ENCODE measurements around the gene OR2T10. TPM values are rescaled to one million over a fixed set of nuclear protein-coding genes. Genes with fewer than 3 reads are reported as not detected.
"Not testable (repeated sequence)": the region's sequence is repeated elsewhere in the genome, so short reads cannot be mapped to it uniquely, and the experiment has no call there.

Gene OR2T10
- total and polyA plus RNA-seq, 5 donors, result not detected

DNA sequence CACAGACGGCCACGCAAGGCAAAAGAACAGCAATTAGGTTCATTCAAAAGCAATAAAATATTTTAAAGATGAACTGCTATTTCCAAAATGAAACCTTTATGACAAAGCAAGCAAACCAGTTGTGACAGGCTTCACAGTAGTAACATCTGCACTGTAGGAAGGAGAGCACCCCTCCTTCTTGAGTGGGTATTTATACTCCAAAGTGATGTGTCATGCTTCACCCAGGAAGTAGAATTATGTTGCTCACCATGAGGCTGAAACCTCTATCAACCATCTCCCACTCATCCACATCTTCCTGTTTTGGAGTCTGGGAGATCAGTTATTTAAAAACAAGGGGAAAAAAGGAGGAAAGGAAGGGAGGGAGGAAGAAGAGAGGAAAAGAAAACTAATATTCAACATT lies 885 bp downstream of the OR2T10 start:
- WGBS, result 79% methylated on average over 2 of the region's 2 CpGs
- intact Hi-C loops (cut with DNase I), result no loop called here
- H3K4me1 ChIP-seq (ENCODE audit: control insufficient read depth, insufficient read depth, low read length), result no peaks in the 10 kb centered on the region
- ATAC-seq (no peak), DNase-seq (no peak)
- H3K4me3 ChIP-seq (ENCODE audit: low read length), result no peak overlapping the region
- peaks cover 4% of the 10 kb centered on the region for H3K9me3 ChIP-seq (ENCODE audit: control insufficient read depth, low read length)
- H3K27ac ChIP-seq (ENCODE audit: low read length), result no peak overlapping the region
- no peaks in the 10 kb centered on the region for H3K27me3 ChIP-seq (ENCODE audit: control insufficient read depth, insufficient read depth)

DNA sequence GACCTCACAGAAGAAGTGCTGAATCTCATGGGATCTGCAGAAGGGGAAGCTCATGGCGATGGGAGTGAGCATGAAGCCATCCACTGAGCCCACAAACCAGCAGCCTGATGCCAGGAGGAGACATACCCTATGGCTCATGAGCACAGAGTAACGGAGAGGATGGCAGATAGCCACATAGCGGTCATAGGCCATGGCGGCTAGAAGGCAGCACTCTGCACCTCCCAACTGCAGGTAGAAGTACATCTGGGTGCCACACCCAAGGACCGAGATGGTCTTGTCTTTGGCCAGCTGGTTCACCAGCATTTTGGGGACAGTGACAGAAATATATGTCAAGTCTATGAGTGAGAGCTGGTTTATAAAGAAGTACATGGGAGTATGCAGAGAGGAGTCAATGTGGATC lies 4.3 kb downstream of the OR2T10 start:
- intact Hi-C loops (cut with DNase I), result no loop called here
- no peak for DNase-seq
- ATAC-seq, result no peak
- H3K27me3 ChIP-seq (ENCODE audit: control insufficient read depth, insufficient read depth), result no peaks in the 10 kb centered on the region
- H3K27ac ChIP-seq (ENCODE audit: low read length), result no peak overlapping the region
- H3K4me3 ChIP-seq (ENCODE audit: low read length), result no peak overlapping the region
- no peaks in the 10 kb centered on the region for H3K4me1 ChIP-seq (ENCODE audit: control insufficient read depth, insufficient read depth, low read length)
- H3K9me3 ChIP-seq (ENCODE audit: control insufficient read depth, low read length), result peaks cover 4% of the 10 kb centered on the region
- 78% methylated on average over 5 of the region's 5 CpGs for WGBS

DNA sequence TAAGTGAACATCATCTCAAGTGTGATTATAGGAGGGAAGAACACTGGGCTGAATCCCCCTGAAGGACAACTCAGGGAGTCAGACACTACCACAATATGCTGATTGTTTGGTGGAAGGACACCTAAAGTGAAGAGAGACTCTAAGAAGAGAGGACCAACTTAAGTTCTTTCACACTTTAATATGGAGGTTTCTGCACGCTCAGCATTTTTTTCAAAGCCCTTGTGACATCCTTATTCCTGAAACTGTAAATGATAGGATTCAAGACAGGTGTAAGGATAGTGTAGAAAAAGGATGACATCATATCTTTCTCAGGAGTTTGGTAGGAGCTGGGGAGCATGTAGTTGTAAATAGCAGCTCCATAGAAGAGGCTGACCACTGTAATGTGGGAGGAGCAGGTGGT lies 4.8 kb downstream of the OR2T10 start:
- Histone ChIP-seq H3K27ac (ENCODE audit: low read length) (no peak overlapping the region), H3K27me3 (ENCODE audit: control insufficient read depth, insufficient read depth) (no peaks in the 10 kb centered on the region), H3K4me1 (ENCODE audit: control insufficient read depth, insufficient read depth, low read length) (no peaks in the 10 kb centered on the region), H3K9me3 (ENCODE audit: control insufficient read depth, low read length) (peaks cover 4% of the 10 kb centered on the region), H3K4me3 (ENCODE audit: low read length) (no peak overlapping the region)
- ATAC-seq (no peak), DNase-seq (no peak)
- WGBS, result 48% methylated on average over 1 of the region's 1 CpG
- intact Hi-C loops (cut with DNase I), result no loop called here

DNA sequence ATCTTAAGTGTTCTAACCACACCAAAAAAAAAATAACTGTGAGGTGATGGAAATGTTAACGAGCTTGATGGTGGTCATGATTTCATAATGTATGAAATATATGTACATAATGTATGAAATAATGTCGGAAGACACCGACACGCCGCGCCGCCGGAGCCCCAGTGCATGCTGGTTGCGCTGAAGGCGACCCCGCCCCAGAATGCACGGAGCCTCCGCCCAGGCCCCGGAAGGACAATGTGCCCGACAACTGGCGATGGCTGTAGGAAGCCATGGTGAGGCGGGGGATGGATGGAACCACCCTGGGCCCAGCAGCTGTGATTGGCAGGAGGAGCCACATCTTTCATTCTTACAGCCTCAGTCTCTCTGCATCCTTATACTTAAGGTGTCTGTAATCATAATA lies 7.4 kb downstream of the OR2T10 start:
- Histone ChIP-seq H3K9me3 (ENCODE audit: control insufficient read depth, low read length) (peaks cover 4% of the 10 kb centered on the region), H3K27me3 (ENCODE audit: control insufficient read depth, insufficient read depth) (no peaks in the 10 kb centered on the region), H3K27ac (ENCODE audit: low read length) (no peak overlapping the region), H3K4me3 (ENCODE audit: low read length) (no peak overlapping the region), H3K4me1 (ENCODE audit: control insufficient read depth, insufficient read depth, low read length) (no peaks in the 10 kb centered on the region)
- no peak for ATAC-seq
- no peak for DNase-seq
- WGBS, result 89% methylated on average over 17 of the region's 17 CpGs
- intact Hi-C loops (cut with DNase I), result no loop called here

DNA sequence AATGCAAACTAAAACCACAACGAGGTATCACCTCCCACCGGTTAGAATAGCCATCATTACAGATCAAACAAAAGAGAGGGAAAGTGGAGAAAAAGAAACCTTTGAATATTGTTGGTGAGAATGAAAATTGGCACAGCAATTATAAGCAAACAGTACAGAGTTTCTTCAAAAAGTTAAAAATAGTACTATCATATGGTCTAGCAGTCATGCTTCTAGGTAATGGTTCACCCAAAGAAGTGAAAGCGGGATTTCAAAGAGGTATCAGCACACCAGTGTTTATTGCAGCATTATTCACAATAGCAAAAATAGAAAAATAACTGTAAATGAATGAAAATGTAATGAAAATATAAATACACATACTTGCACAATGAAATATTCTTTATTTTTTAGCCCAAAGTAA lies 8.2 kb downstream of the OR2T10 start:
- ATAC-seq (no peak), DNase-seq (no peak)
- Histone ChIP-seq H3K4me3 (ENCODE audit: low read length) (no peak overlapping the region), H3K9me3 (ENCODE audit: control insufficient read depth, low read length) (peaks cover 4% of the 10 kb centered on the region), H3K27me3 (ENCODE audit: control insufficient read depth, insufficient read depth) (no peaks in the 10 kb centered on the region), H3K27ac (ENCODE audit: low read length) (no peak overlapping the region), H3K4me1 (ENCODE audit: control insufficient read depth, insufficient read depth, low read length) (no peaks in the 10 kb centered on the region)
- intact Hi-C loops (cut with DNase I), result no loop called here
- 81% methylated on average over 3 of the region's 3 CpGs for WGBS

DNA sequence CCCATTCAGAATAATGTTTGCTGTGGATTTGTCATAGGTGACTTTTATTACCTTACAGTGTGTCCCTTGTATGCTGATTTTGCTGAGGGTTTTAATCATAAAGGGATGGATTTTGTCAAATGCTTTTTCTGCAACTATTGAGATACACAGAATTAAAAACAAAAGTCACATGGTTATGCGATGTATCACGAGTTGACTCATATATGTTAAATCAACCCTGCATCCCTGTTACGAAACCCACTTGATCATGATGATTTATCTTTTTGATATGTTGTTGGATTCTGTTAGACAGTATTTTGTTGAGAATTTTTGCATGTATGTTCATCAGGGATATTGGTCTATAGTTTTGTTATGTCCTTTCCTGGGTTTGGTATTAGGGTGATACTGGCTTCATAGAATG lies 12.2 kb downstream of the OR2T10 start:
- intact Hi-C loops (cut with DNase I), result no loop called here
- no peaks in the 10 kb centered on the region for H3K9me3 ChIP-seq (ENCODE audit: control insufficient read depth, low read length)
- ATAC-seq, result no peak
- WGBS, result 75% methylated on average over 3 of the region's 3 CpGs
- no peaks in the 10 kb centered on the region for H3K27me3 ChIP-seq (ENCODE audit: control insufficient read depth, insufficient read depth)
- no peak overlapping the region for H3K27ac ChIP-seq (ENCODE audit: low read length)
- H3K4me3 ChIP-seq (ENCODE audit: low read length), result no peak overlapping the region
- no peak for DNase-seq
- H3K4me1 ChIP-seq (ENCODE audit: control insufficient read depth, insufficient read depth, low read length), result no peaks in the 10 kb centered on the region

DNA sequence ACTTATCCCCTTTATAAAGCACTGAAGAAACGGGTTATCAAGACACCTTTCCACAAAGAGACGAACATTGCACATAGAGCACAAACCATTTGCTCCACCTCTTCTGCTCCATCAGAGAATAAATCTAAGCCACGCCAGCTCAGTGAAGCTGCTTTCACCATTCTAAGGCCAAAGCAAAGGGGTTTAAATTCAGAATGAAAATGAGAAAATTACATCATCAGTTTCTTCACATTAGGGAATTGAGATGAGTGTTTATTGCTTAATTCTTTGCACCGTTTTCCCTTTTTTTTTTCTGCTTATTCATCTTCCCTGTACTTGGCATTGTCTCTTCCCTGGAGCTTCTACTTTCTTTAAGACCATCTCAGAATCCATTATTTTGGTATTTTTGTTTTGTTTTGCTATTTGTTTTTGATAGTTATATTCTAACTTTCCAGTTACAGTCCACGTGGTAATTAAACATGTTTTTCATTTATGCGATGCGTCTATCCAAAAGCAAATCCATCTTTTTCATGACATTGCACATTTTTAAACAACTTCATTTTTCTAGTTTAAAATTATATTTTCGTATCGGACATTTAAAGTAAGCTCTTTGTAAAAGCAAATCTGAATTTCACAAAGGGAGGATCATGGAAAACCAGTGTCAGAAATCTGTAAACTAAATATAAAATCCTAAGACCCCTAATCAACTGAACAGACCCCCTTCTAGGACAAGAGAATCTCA lies 21.1 kb downstream of the OR2T10 start:
- no peak for ATAC-seq
- H3K4me3 ChIP-seq (ENCODE audit: low read length), result no peak overlapping the region
- intact Hi-C loops (cut with DNase I), result no loop called here
- DNase-seq, result no peak
- H3K9me3 ChIP-seq (ENCODE audit: control insufficient read depth, low read length), result no peaks in the 10 kb centered on the region
- H3K27ac ChIP-seq (ENCODE audit: low read length), result no peak overlapping the region
- WGBS, result 73% methylated on average over 9 of the region's 9 CpGs
- H3K27me3 ChIP-seq (ENCODE audit: control insufficient read depth, insufficient read depth), result no peaks in the 10 kb centered on the region
- H3K4me1 ChIP-seq (ENCODE audit: control insufficient read depth, insufficient read depth, low read length), result no peaks in the 10 kb centered on the region

DNA sequence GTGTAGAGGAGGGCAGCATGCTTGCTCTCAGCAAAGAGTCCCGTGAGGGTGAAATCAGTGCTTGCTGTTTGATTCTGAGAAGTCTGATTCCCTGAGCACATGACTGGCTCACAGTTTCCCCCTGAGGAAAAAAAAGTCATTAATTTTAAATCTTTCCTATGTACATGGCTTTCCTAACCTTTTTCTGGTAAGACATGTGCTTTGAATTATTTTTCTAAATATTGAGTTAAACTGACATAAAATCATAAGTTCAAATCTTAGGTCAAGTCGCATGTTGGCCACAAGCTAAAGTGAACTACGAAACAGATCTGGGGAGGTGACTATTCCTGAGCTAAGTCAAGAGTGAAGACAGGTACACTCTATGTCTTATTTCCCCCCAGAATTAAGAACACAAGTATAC lies 22.8 kb downstream of the OR2T10 start, which contains the start of gene OR2T34:
Gene OR2T34 (minus strand): TSS at position 101 of the 400 bp plus-strand sequence. CDS start 0 bp downstream, at position 101.
- H3K4me3 ChIP-seq (ENCODE audit: low read length); H3K9me3 ChIP-seq (ENCODE audit: control insufficient read depth, low read length); H3K27me3 ChIP-seq (ENCODE audit: control insufficient read depth, insufficient read depth); H3K27ac ChIP-seq (ENCODE audit: low read length); DNase-seq; H3K4me1 ChIP-seq (ENCODE audit: control insufficient read depth, insufficient read depth, low read length); intact Hi-C loops (cut with DNase I); ATAC-seq: not testable (repeated sequence)
- 81% methylated on average over 3 of the region's 3 CpGs for WGBS

DNA sequence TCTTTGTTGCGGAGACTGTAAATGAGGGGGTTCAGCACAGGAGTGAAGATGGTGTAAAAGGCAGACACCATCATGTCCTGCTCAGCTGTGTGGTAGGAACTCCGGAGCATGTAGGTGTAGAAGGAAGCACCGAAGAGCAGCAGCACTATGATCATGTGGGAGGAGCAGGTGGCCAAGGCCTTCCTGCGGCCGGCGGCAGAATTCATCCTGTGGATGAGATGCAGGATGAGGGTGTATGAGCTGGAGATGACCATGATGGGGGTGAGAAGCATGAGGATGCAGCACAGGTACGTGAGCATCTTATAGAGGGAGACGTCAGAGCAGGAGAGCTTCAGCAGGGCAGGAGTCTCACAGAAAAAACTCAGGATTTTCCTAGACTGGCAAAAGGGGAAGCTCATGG lies 23.6 kb downstream of the OR2T10 start:
- DNase-seq, result peak in 1 of 3 donors; percentile 15
- H3K27me3 ChIP-seq (ENCODE audit: control insufficient read depth, insufficient read depth); intact Hi-C loops (cut with DNase I); H3K4me1 ChIP-seq (ENCODE audit: control insufficient read depth, insufficient read depth, low read length); H3K4me3 ChIP-seq (ENCODE audit: low read length); ATAC-seq; H3K9me3 ChIP-seq (ENCODE audit: control insufficient read depth, low read length); H3K27ac ChIP-seq (ENCODE audit: low read length): not testable (repeated sequence)
- WGBS, result 85% methylated on average over 6 of the region's 8 CpGs

DNA sequence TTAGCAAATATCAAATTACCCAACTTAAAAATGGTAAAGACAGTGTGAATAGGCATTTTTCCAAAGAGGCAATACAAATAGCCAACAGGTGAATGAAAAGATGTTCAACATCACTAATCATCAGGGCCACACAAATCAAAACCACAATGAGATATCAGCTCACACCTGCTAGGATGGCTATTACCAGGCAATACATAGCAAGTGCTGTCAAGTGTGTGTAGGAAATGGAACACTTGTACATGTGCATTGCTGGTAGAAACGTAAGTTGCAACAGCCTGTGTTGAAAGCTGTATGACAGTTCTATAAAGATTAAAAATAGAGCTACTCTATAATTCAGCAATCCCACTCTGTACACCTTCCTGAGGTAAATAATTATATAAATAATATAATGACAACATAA lies 25.5 kb downstream of the OR2T10 start:
- no CpG with 5 or more reads among the region's 1 CpG for whole genome bisulfite sequencing
- intact Hi-C loops (cut with DNase I), result not testable (repeated sequence)

DNA sequence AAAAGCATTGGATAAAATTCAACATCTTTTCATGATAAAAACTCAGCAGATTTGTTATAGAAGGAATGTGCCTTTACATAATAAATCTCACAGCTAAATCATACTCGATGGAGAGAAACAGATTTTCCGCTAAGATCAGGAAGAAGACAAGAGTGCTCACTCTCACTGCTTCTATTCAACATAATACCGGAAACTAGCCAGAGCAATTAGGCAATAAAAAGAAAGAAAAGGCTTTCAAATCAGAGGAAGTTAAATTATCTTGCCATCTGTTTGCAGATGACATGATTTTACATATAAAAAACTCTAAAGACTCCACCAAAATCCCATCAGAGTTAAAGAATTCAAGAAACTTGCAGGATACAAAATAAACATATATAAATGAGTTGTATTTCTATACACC lies 26.7 kb downstream of the OR2T10 start:
- H3K4me1 ChIP-seq (ENCODE audit: control insufficient read depth, insufficient read depth, low read length); intact Hi-C loops (cut with DNase I); H3K27me3 ChIP-seq (ENCODE audit: control insufficient read depth, insufficient read depth); DNase-seq; H3K27ac ChIP-seq (ENCODE audit: low read length); H3K4me3 ChIP-seq (ENCODE audit: low read length); ATAC-seq; H3K9me3 ChIP-seq (ENCODE audit: control insufficient read depth, low read length): not testable (repeated sequence)
- 77% methylated on average over 3 of the region's 3 CpGs for WGBS

More for the DNA sequence above, 25.5 kb downstream of the OR2T10 start:
- DNase-seq; ATAC-seq; H3K9me3 ChIP-seq (ENCODE audit: control insufficient read depth, low read length); H3K27me3 ChIP-seq (ENCODE audit: control insufficient read depth, insufficient read depth); H3K4me3 ChIP-seq (ENCODE audit: low read length); H3K27ac ChIP-seq (ENCODE audit: low read length); H3K4me1 ChIP-seq (ENCODE audit: control insufficient read depth, insufficient read depth, low read length): not testable (repeated sequence)

DNA sequence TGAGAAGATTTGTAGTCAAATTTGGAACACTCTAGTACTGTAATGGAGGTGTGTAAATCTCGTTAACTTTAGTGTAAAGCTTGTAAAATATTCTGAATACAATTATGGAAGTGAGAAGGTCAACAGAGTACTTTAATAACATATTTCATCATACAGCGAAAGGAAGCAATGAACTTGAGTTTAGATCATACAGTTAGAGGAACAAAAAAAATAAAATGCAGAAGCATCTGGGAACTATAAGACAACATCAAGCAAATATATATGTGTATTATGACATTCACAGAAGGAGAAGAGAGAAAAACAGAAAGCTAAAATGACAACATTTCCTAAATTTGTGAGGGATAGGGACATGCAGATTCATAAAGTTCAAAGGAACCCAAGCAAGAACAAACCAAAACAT lies 28.5 kb downstream of the OR2T10 start:
- H3K4me1 ChIP-seq (ENCODE audit: control insufficient read depth, insufficient read depth, low read length); intact Hi-C loops (cut with DNase I); H3K27me3 ChIP-seq (ENCODE audit: control insufficient read depth, insufficient read depth); H3K27ac ChIP-seq (ENCODE audit: low read length); ATAC-seq; DNase-seq; H3K4me3 ChIP-seq (ENCODE audit: low read length); H3K9me3 ChIP-seq (ENCODE audit: control insufficient read depth, low read length): not testable (repeated sequence)
- WGBS, result 17% methylated on average over 2 of the region's 2 CpGs
